Measurements from ENCODE around the gene PLEKHB1.

DNA sequence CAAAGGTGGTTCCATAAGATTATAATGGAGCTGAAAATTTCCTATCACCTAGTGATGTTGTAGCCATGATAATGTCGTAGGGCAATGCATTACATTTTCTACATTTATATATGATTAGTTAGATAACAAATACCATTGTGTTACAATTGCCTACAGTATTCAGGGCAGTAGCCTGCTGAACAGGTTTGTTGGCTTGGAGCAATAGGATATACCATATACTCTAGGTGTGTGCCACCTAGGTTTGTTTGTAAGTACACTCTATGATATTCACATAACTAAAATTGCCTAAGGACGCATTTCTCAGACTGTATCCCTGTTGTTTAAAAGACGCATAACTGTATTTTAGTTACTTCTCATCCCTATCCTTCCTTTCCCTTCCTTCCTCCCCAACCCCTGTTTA is 13.6 kb downstream of the PLEKHB1 start:
- TF ChIP-seq, protein P1, sequence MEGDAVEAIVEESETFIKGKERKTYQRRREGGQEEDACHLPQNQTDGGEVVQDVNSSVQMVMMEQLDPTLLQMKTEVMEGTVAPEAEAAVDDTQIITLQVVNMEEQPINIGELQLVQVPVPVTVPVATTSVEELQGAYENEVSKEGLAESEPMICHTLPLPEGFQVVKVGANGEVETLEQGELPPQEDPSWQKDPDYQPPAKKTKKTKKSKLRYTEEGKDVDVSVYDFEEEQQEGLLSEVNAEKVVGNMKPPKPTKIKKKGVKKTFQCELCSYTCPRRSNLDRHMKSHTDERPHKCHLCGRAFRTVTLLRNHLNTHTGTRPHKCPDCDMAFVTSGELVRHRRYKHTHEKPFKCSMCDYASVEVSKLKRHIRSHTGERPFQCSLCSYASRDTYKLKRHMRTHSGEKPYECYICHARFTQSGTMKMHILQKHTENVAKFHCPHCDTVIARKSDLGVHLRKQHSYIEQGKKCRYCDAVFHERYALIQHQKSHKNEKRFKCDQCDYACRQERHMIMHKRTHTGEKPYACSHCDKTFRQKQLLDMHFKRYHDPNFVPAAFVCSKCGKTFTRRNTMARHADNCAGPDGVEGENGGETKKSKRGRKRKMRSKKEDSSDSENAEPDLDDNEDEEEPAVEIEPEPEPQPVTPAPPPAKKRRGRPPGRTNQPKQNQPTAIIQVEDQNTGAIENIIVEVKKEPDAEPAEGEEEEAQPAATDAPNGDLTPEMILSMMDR (IDR thresholded peaks at IDR 0.05; ENCODE audit: low read length): no peak
- no peak for TF ChIP-seq EZH2 (IDR thresholded peaks at IDR 0.05; ENCODE audit: borderline replicate concordance, low read length)
